HUES48 (cell line): ENCODE measurements around the gene NEGR1.

Experiments used
- H3K27ac ChIP-seq: one replicate; pipeline ENCODE4 v1.7.0; 2013; ENCODE audit warnings: low read depth, low read length, inconsistent platforms
- H3K27me3 ChIP-seq: 2 replicates; pipeline ENCODE4 v1.6.1; 2013; ENCODE audit warnings: mild to moderate bottlenecking, low read length; ENCODE audit not compliant: control insufficient read depth, insufficient read depth
- H3K36me3 ChIP-seq: 2 replicates; pipeline ENCODE4 v1.6.1; 2013; ENCODE audit warnings: low read length; ENCODE audit not compliant: control insufficient read depth, insufficient read depth
- H3K4me1 ChIP-seq: 2 replicates; pipeline ENCODE4 v1.6.1; 2013; ENCODE audit warnings: mild to moderate bottlenecking, low read length; ENCODE audit not compliant: control insufficient read depth, insufficient read depth
- H3K4me3 ChIP-seq: 2 replicates; pipeline ENCODE4 v1.5.1; 2013; ENCODE audit warnings: mild to moderate bottlenecking, low read depth, low read length
- H3K9ac ChIP-seq: 2 replicates; pipeline ENCODE4 v1.6.1; 2013; ENCODE audit warnings: mild to moderate bottlenecking, low read depth, low read length, moderate library complexity
- H3K9me3 ChIP-seq: 2 replicates; pipeline ENCODE4 v1.6.1; 2013; ENCODE audit warnings: low read length; ENCODE audit not compliant: control insufficient read depth, insufficient read depth

The NEGR1 gene

GRCh38 chr1:72129869-72130268, 152.5 kb downstream of the NEGR1 start:
- Histone ChIP-seq H3K27ac (no peak overlapping the region), H3K4me3 (no peak overlapping the region)

GRCh38 chr1:72122099-72122880, 160.0 kb downstream of the NEGR1 start:
- Histone ChIP-seq H3K4me1 (no peaks in the 10 kb centered on the region), H3K4me3 (no peak overlapping the region), H3K36me3 (no peaks in the 10 kb centered on the region), H3K27ac (no peak overlapping the region), H3K9ac (no peak overlapping the region), H3K9me3 (no peaks in the 10 kb centered on the region), H3K27me3 (no peaks in the 10 kb centered on the region)

More at GRCh38 chr1:72129869-72130268, 152.5 kb downstream of the NEGR1 start:
- no peaks in the 10 kb centered on the region for H3K4me1 ChIP-seq
- H3K9me3 ChIP-seq, result no peaks in the 10 kb centered on the region
- H3K27me3 ChIP-seq, result no peaks in the 10 kb centered on the region
- no peaks in the 10 kb centered on the region for H3K36me3 ChIP-seq
- no peak overlapping the region for H3K9ac ChIP-seq

GRCh38 chr1:72119491-72119890, 162.8 kb downstream of the NEGR1 start:
- no peak overlapping the region for H3K27ac ChIP-seq
- no peak overlapping the region for H3K9ac ChIP-seq
- H3K27me3 ChIP-seq, result no peaks in the 10 kb centered on the region
- H3K9me3 ChIP-seq, result no peaks in the 10 kb centered on the region
- H3K36me3 ChIP-seq, result no peaks in the 10 kb centered on the region
- H3K4me3 ChIP-seq, result no peak overlapping the region
- no peaks in the 10 kb centered on the region for H3K4me1 ChIP-seq

- H3K27ac ChIP-seq, result no peak overlapping the region
- no peaks in the 10 kb centered on the region for H3K9me3 ChIP-seq
- H3K4me1 ChIP-seq, result no peaks in the 10 kb centered on the region
- no peak overlapping the region for H3K4me3 ChIP-seq
- no peaks in the 10 kb centered on the region for H3K36me3 ChIP-seq
- H3K27me3 ChIP-seq, result no peaks in the 10 kb centered on the region
- H3K9ac ChIP-seq, result no peak overlapping the region
Measured at GRCh38 chr1:72117621-72118020, 164.7 kb downstream of the NEGR1 start.

- Histone ChIP-seq H3K4me3 (no peak overlapping the region), H3K9me3 (no peaks in the 10 kb centered on the region), H3K27ac (no peak overlapping the region), H3K36me3 (no peaks in the 10 kb centered on the region), H3K9ac (no peak overlapping the region), H3K27me3 (no peaks in the 10 kb centered on the region), H3K4me1 (no peaks in the 10 kb centered on the region)
Measured at GRCh38 chr1:72115290-72115689, 167.0 kb downstream of the NEGR1 start.

GRCh38 chr1:72111662-72112061, 170.7 kb downstream of the NEGR1 start:
- H3K27ac ChIP-seq, result no peak overlapping the region
- H3K4me1 ChIP-seq, result no peaks in the 10 kb centered on the region
- H3K9ac ChIP-seq, result no peak overlapping the region
- no peaks in the 10 kb centered on the region for H3K9me3 ChIP-seq
- H3K4me3 ChIP-seq, result no peak overlapping the region
- H3K27me3 ChIP-seq, result no peaks in the 10 kb centered on the region
- H3K36me3 ChIP-seq, result no peaks in the 10 kb centered on the region

- no peaks in the 10 kb centered on the region for H3K27me3 ChIP-seq
- H3K4me1 ChIP-seq, result no peaks in the 10 kb centered on the region
- H3K9me3 ChIP-seq, result no peaks in the 10 kb centered on the region
- no peak overlapping the region for H3K27ac ChIP-seq
- H3K9ac ChIP-seq, result no peak overlapping the region
- H3K36me3 ChIP-seq, result no peaks in the 10 kb centered on the region
- H3K4me3 ChIP-seq, result no peak overlapping the region
Measured at GRCh38 chr1:72109916-72110315, 172.4 kb downstream of the NEGR1 start.

- H3K27ac ChIP-seq, result no peak overlapping the region
- no peaks in the 10 kb centered on the region for H3K27me3 ChIP-seq
- no peaks in the 10 kb centered on the region for H3K4me1 ChIP-seq
- H3K36me3 ChIP-seq, result no peaks in the 10 kb centered on the region
- H3K4me3 ChIP-seq, result no peak overlapping the region
- no peaks in the 10 kb centered on the region for H3K9me3 ChIP-seq
- no peak overlapping the region for H3K9ac ChIP-seq
Measured at GRCh38 chr1:72105201-72105600, 177.1 kb downstream of the NEGR1 start.

GRCh38 chr1:72101840-72102632, 180.3 kb downstream of the NEGR1 start:
- Histone ChIP-seq H3K9ac (no peak overlapping the region), H3K36me3 (no peaks in the 10 kb centered on the region), H3K9me3 (no peaks in the 10 kb centered on the region), H3K4me3 (no peak overlapping the region), H3K4me1 (no peaks in the 10 kb centered on the region), H3K27me3 (no peaks in the 10 kb centered on the region), H3K27ac (no peak overlapping the region)

- Histone ChIP-seq H3K9ac (no peak overlapping the region), H3K27me3 (no peaks in the 10 kb centered on the region), H3K27ac (no peak overlapping the region), H3K9me3 (no peaks in the 10 kb centered on the region), H3K36me3 (no peaks in the 10 kb centered on the region), H3K4me3 (no peak overlapping the region), H3K4me1 (no peaks in the 10 kb centered on the region)
Measured at GRCh38 chr1:72100771-72101170, 181.6 kb downstream of the NEGR1 start.

- no peaks in the 10 kb centered on the region for H3K9me3 ChIP-seq
Measured at GRCh38 chr1:72097851-72098570, 184.3 kb downstream of the NEGR1 start.

More at GRCh38 chr1:72097851-72098570, 184.3 kb downstream of the NEGR1 start:
- H3K4me3 ChIP-seq, result no peak overlapping the region
- H3K9ac ChIP-seq, result no peak overlapping the region
- no peak overlapping the region for H3K27ac ChIP-seq
- H3K36me3 ChIP-seq, result no peaks in the 10 kb centered on the region
- no peaks in the 10 kb centered on the region for H3K27me3 ChIP-seq
- H3K4me1 ChIP-seq, result no peaks in the 10 kb centered on the region
